ENCODE results near the gene USP34. TPM values are rescaled to one million over a fixed set of nuclear protein-coding genes. Genes with fewer than 3 reads are reported as not detected.
"Not testable (repeated sequence)": the region's sequence is repeated elsewhere in the genome, so short reads cannot be mapped to it uniquely, and the experiment has no call there.

Gene USP34
- total RNA-seq, 1 donor from 2014 or later = 93.8 TPM

GRCh38 chr2:61149074-61149473 is 321.8 kb downstream of the USP34 start:
- H3K4me3 Mint-ChIP-seq = no peak overlapping the region
- no peak for DNase-seq
- no peaks in the 10 kb centered on the region for H3K9me3 Mint-ChIP-seq
- intact Hi-C loops (cut with micrococcal nuclease) = no loop called here
- H3K27me3 Mint-ChIP-seq = peaks cover 2% of the 10 kb centered on the region
- peaks cover 6% of the 10 kb centered on the region for H3K4me1 Mint-ChIP-seq
- peaks cover 26% of the 10 kb centered on the region for H3K36me3 Mint-ChIP-seq (ENCODE audit: low read depth)
- no peak overlapping the region for H3K27ac Mint-ChIP-seq

- H3K27ac Mint-ChIP-seq; H3K27me3 Mint-ChIP-seq; DNase-seq; H3K4me1 Mint-ChIP-seq; H3K4me3 Mint-ChIP-seq; intact Hi-C loops (cut with micrococcal nuclease); H3K9me3 Mint-ChIP-seq: not testable (repeated sequence)
- H3K36me3 Mint-ChIP-seq (ENCODE audit: low read depth) = peaks cover 26% of the 10 kb centered on the region
These were observed 322.8 kb downstream of the USP34 start for GRCh38 chr2:61148091-61148490.

GRCh38 chr2:61145990-61146389 is 324.9 kb downstream of the USP34 start:
- H3K9me3 Mint-ChIP-seq = no peaks in the 10 kb centered on the region
- intact Hi-C loops (cut with micrococcal nuclease) = loop anchor here (1.0 to 2.0 kb wide), 3 partner anchors 31 to 339 kb away; partner anchors contain the start of gene PEX13

GRCh38 chr2:61144697-61145268 is 326.1 kb downstream of the USP34 start:
- Mint-ChIP-seq H3K9me3 (no peaks in the 10 kb centered on the region), H3K27ac (peak overlapping the region; percentile 88), H3K36me3 (ENCODE audit: low read depth) (peaks cover 14% of the 10 kb centered on the region), H3K4me3 (peak overlapping the region; percentile 88), H3K27me3 (peaks cover 2% of the 10 kb centered on the region), H3K4me1 (peaks cover 6% of the 10 kb centered on the region)
- peak; percentile 98 for DNase-seq
- intact Hi-C loops (cut with micrococcal nuclease) = loop anchor here (1.0 to 2.0 kb wide), 3 partner anchors 33 to 338 kb away; partner anchors contain the start of gene PEX13

More at GRCh38 chr2:61145990-61146389, 324.9 kb downstream of the USP34 start:
- peak overlapping the region; percentile 67 for H3K4me3 Mint-ChIP-seq
- H3K27ac Mint-ChIP-seq = no peak overlapping the region
- peaks cover 6% of the 10 kb centered on the region for H3K4me1 Mint-ChIP-seq
- peaks cover 2% of the 10 kb centered on the region for H3K27me3 Mint-ChIP-seq
- H3K36me3 Mint-ChIP-seq (ENCODE audit: low read depth) = peaks cover 20% of the 10 kb centered on the region
- no peak for DNase-seq

- intact Hi-C loops (cut with micrococcal nuclease) = no loop called here
- Mint-ChIP-seq H3K27me3 (peaks cover 2% of the 10 kb centered on the region), H3K9me3 (no peaks in the 10 kb centered on the region), H3K36me3 (ENCODE audit: low read depth) (peaks cover 4% of the 10 kb centered on the region), H3K27ac (no peak overlapping the region), H3K4me3 (no peak overlapping the region), H3K4me1 (peaks cover 6% of the 10 kb centered on the region)
- no peak for DNase-seq
These were observed 329.7 kb downstream of the USP34 start for GRCh38 chr2:61141151-61141550.

- no peaks in the 10 kb centered on the region for H3K36me3 Mint-ChIP-seq (ENCODE audit: low read depth)
- no peak for DNase-seq
- no peaks in the 10 kb centered on the region for H3K27me3 Mint-ChIP-seq
- no peaks in the 10 kb centered on the region for H3K9me3 Mint-ChIP-seq
- no peak overlapping the region for H3K4me3 Mint-ChIP-seq
- peaks cover 2% of the 10 kb centered on the region for H3K4me1 Mint-ChIP-seq
- H3K27ac Mint-ChIP-seq = no peak overlapping the region
- intact Hi-C loops (cut with micrococcal nuclease) = no loop called here
These were observed 332.0 kb downstream of the USP34 start for GRCh38 chr2:61138859-61139258.

Other genes with a start within 250 kb of the USP34 start
- 230 TPM in 2 replicates for gene XPO1, start 67.3 kb upstream of the USP34 start, total RNA-seq